Subcutaneous adipose tissue (tissue), 4 donors: ENCODE data around the gene LARGE1. TPM values are rescaled to one million over a fixed set of nuclear protein-coding genes. Genes with fewer than 3 reads are reported as not detected.

ENCODE experiments used
- total RNA-seq, 4 donors: library from RNA; depleted of rRNA; stranded (reverse); fragments of >200 nt; gene quantifications; one replicate each; pipeline ENCODE4 v1.1.0, GENCODE V29; 2016
- TF ChIP-seq, protein P1 (sequence below): fragments of 450-650 bp; IDR thresholded peaks from one replicate; pipeline ENCODE4 v1.5.1; 2016; ENCODE audit warnings: low read depth, mild to moderate bottlenecking, control low read depth, antibody characterized with exemption, moderate library complexity

Gene LARGE1
- total RNA-seq, 4 donors from 2014 or later: 19.4 to 28.8 (median 22.1) TPM

DNA sequence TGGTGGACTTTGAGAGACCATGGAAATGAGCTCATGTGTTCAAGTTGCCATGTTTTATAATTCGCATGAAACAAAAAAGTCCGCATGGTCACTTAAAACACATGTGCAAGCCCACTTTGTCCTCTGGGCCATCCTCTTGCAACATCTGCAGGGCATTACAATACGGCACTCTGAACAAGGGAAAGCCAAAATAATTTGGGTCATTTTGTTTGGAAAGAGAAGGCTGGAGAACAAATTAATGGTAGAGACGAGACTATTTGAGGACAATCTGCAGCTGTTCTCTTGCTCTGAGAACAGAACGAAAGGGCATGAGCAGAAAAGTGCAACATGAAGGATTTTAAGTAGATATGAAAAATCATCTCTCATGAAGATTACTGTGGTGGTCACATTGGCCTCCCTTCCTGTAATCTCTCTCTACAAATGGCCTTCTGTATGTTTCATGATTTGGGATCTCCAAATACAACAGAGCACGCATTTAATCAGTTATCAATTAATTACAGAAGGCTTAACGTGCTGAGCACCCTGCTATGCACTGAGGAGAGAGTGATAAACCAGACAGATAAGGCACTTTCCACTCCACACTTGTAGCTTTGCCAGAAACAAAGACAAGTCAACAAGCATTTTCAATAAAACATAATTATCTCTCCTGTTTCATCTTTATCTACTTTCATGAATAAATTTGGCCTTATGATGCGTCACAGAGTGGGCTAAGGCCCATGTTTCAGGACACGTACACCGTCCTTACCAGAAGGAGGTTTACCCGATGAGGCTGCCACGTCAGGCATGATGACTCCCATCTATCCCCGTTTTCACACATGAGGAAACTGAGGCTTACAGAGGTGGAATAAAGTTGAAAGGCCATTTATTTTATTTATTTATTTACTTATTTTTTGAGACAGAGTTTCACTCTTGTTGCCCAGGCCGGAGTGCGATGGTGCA, 384.1 kb downstream of the LARGE1 start:
- TF ChIP-seq, protein P1, sequence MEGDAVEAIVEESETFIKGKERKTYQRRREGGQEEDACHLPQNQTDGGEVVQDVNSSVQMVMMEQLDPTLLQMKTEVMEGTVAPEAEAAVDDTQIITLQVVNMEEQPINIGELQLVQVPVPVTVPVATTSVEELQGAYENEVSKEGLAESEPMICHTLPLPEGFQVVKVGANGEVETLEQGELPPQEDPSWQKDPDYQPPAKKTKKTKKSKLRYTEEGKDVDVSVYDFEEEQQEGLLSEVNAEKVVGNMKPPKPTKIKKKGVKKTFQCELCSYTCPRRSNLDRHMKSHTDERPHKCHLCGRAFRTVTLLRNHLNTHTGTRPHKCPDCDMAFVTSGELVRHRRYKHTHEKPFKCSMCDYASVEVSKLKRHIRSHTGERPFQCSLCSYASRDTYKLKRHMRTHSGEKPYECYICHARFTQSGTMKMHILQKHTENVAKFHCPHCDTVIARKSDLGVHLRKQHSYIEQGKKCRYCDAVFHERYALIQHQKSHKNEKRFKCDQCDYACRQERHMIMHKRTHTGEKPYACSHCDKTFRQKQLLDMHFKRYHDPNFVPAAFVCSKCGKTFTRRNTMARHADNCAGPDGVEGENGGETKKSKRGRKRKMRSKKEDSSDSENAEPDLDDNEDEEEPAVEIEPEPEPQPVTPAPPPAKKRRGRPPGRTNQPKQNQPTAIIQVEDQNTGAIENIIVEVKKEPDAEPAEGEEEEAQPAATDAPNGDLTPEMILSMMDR: no peak

DNA sequence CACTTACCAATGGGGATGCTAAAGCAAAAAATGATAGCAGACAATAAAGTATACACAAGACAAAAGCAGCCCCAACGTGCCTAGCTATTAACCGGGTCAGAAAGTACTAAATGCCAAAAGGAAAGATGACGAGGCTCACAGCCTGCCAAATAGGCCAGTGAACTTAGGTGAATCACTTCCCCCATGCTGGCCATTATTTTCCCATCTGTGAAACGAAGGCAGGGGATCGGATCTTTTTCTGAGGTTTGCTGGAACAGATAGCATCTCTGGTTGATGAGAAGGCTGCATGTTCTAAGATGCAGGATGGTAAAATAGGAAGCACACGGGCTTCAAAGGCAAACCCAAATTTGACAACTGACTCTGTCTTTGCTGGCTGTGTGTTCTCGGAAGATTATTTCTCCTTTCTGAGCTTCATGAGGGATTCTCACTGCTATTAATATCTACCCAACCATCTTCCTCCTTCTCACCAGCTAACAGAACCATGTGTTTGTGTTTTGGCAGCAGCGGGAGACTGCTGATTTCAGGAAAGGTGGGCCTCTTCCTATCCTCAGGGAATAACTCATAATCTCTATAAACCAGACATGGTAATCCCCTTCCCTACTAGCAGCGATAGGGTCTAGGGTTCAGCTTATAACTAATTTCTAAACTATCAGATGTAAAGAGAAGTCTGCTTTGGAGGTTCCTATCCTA, 390.7 kb downstream of the LARGE1 start:
- TF ChIP-seq, protein P1: no peak

DNA sequence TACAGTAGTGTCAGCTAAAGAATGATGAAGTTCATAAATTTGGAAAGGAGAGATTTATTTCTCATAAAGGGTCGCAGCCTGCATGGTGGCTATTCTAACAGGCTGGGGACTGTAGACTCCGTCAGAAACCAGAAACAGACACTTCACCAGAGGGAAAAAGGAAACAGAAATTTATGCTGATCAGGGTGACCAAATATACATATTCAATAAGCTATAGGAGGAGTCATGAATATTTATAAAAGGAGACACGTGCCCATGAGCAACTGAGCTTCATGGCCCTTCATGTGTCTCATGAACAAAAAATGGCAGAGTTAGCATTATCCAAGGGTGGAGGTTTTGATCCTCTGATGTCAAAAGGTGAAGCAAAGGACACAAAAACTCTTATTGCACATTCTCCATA, 392.1 kb downstream of the LARGE1 start:
- TF ChIP-seq, protein P1: no peak

DNA sequence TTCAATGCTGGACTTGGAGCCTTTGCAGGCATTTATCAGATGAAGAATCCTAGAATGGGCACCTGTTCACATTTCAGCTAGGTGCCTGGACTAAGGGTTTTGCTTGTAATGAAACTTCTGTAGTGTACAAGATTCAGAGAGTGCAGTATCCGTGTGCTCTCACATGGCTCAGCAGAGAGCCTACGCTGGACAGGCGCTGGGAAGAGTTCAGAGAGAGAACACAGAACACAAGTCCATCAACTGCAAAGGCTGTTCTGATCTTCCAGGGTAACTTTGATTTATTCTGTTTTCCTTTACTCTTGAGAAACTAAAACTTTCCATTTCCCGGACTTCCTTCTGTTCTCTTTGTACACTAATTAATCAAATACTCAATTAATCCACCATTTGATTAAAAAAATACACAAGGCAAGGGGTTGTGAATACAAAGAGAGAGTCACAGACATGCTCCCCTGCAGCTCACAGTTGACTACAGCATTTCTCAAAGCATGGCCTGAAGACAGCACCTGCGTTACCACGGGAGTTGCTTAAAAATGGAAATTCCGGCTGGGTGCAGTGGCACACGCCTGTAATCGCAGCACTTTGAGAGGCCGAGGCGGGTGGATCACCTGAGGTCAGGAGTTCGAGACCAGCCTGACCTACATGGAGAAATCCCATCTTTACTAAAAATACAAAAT, 393.7 kb downstream of the LARGE1 start:
- TF ChIP-seq, protein P1: no peak

DNA sequence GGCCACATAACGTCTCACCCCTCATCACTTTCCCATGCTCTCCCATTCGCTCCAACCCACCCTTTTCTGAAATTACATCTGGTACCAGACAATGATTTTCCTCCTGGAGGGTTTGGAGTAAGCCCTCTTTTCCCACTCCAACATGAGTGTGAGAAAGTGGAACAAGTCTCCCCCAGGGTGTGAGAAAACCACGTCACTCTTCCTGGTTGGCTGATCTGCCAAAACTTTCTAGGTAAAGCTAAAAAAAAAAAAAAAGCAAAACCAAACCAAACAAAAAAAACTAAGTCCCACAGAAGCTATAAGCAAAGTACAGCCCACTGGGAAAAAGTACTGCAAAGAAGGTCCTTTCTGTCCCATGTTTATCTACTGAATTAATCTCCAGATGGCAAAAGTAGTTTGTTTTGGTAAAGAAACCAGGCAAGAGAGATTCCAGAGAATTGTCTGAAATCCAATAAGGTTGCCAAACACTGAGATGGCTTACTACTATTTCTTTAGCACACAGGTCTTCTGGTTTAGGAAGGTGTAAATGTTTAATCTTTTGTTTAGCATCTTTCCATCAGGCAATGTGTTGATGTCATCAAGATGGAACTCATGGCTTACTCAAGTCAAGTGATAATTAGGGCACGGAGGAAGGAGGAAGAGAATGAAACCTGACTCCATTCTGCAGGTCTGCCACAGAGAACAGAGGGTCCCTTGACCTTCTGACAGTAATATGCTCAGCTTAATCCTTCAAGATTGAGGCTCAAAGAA, 395.6 kb downstream of the LARGE1 start:
- TF ChIP-seq, protein P1: no peak

DNA sequence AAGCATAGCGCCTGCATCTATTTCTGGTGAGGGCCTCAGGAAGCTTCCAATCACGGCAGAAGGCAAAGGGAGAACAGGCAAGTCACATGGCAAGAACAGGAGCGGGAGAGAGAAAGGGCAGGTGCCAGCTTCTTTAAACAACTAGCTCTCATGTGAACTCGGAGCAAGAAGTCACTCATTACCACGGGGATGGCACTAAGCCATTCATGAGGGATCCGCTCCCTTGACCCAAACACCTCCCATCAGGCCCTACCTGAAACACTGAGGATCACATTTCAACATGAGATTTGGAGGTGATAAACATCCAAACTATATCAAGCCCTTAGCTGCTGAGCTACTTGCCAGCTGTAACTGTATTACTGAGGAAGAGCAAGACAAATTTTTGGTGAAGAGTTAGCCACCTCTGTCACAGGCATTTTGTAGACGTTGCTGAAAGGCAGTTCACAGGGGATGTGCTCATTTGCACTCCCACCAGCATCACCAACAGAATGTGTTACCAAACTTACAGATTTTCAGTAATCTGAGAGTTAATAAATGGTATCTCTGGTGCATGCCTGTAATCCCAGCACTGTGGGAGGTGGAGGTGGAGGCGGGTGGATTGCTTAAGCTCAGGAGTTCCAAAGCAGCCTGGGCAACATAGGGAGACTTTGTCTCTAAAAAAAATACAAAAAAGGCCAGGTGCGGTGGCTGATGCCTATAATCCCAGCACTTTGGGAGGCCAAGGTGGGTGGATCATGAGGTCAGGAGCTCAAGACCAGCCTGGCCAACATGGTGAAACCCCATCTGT, 398.2 kb downstream of the LARGE1 start:
- TF ChIP-seq, protein P1: no peak
